ENCODE results near the gene ABHD17C.
"Not testable (repeated sequence)": the region's sequence is repeated elsewhere in the genome, so short reads cannot be mapped to it uniquely, and the experiment has no call there.

Gene ABHD17C

DNA sequence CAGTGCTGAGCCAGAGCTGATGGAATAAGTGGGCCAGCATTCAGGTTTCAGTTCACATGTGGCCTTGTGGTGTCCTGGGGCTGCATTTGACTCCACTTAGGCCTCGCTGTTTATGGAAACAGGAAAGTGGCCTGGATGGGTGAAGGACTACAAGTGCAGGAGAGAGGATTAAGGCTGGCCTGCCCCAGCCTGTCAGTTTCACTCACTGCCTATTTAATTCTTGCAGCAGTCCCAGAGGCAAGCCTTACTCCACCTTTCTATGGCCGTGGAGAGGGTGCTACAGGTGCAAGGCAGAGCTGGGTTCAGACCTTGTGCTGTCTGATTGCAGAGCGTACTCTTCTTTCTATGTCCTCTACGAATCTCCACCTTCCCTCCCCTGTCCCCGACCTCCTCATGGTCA, 37.7 kb downstream of the ABHD17C start:
- DNase-seq, result no peak

DNA sequence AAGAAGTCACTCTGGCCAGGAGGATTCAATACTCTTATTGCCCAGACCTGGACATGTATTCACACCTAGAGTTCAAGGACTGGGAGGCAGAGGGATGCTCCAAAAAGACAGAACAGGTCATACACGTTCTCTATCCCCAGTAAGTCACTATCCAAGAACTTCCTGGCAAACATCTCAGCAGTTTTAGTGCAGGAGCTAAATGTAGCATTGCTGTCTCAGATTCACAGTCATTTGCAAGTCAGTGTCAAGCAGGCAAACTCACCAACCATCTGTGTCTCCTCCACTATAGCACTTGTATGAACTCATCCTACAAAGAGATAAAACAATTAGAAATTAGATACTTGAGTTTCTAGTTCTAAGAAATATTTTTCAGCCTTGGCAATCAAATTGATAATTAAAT, 38.4 kb downstream of the ABHD17C start:
- DNase-seq, result no peak

DNA sequence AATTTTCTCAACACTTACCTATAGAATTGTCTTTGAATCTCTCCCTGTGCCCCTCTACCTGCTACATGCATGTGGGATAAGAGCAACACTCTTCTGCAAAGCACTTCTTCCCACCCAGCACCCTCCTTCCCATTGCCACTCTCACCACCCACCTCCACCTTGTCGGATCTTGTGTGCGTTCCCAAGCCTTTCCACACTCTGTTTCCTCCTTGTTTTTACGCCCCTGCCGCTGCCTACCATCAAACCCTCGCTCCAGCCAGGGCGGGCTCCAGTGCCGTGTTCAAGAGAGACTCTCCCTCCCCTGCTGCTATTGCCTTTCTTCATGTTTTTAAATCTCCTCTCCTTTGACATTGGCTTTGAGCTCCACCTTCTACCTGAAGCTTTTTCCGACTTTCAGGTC, 40.2 kb downstream of the ABHD17C start:
- DNase-seq, result no peak

DNA sequence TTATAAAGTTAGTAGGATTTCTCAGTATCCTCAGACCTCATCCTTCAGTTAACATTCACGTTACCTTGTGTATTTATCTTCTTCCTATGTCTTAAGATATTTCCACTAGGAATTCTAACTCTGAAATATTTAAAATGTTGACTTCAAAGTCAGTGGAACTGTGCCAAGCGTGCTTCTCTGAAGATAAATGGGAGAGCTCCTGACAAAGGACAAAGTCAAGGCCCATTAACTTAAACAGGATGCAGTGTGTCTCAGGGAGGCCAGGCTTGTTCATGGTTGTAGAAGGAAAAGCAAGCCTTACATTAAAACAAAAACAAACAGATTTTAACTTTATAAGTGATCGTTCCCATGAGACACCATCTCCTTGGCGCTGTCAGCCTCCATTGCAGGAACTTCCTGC, 41.5 kb downstream of the ABHD17C start:
- DNase-seq, result no peak

DNA sequence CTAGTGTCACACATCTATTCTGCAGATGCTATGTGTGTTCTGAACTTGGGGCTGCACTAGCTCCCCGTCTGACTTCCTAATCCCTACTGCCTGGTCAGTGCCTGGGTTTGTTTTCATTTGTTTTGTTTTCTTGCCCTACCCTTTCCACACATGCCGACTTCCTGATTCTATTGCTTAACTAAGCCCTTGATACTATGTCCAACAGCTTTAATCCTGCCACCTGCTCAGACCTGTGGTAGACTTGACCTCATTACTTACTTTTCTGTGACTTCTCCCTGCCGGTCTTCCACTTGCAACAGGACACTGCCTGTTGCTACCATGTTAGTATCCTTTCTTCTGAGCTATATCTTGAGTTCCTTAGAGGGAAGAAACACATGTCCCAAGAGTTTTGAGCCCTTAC, 44.8 kb downstream of the ABHD17C start:
- no peak for DNase-seq

DNA sequence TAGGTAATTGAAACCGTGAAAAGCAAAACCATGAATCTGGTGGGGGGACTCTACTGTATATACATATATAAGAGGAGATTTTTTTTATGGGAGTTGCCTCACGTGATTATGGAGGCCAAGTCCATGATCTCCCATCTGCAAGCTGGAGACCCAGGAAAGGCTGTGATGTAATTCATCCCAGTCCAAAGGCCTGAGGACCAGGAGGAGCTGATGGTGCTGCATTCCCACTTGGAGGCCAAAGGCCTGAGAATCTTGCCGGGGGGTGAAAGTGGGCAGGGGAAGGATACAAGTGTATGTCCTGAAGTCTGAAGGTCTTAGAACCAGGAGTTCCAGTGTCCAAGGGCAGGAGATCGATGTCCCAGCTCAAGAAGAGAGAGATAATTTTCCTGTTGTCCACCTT, 47.0 kb downstream of the ABHD17C start:
- no peak for DNase-seq

DNA sequence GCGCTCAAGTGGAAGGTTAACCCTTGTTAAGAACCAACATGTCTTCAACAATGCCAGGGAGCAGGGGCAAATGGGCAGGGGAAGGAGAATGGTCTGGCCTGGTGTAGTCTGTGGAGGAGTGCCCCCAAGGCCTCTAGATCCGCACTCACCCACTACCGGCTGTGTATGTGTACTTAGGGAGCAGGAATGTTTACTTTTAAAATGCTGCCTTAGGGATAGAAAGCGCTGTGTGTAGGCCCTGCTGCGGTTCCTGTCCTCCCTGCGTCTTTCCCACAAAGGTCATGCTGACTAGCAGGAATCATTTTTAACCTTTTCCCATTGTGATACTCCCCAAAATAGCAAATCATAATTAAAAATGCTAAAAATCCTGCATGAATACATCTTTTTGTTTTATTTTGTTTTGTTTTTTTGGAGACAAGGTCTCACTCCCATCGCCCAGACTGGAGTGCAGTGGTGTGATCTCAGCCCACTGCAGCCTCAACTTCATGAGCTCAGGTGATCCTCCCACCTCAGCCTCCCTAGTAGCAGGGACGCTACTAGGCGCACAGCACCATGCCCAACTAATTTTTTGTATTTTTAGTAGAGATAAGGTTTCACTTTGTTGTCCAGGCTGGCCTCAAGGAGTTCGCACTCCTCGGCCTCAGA, 48.2 kb downstream of the ABHD17C start:
- DNase-seq, result no peak

DNA sequence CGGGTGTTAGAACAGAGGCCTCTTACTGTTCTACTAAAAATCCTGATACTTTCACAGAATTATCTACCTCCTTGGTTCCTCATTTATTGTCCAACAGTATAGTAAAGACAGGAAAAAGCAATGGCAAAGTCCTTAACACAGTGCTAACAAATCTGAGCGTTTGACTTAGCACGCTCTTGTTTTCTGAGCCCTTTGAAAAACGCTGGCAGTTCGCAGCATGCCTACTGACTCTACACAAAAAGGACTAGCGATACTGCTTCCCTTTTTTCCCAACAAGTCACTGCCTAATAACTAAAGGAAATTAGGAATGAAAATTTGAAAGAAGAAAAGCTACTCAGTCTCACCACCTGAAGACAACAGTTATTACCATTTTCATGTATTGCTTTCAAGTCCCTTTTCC, 49.3 kb downstream of the ABHD17C start:
- no peak for DNase-seq

DNA sequence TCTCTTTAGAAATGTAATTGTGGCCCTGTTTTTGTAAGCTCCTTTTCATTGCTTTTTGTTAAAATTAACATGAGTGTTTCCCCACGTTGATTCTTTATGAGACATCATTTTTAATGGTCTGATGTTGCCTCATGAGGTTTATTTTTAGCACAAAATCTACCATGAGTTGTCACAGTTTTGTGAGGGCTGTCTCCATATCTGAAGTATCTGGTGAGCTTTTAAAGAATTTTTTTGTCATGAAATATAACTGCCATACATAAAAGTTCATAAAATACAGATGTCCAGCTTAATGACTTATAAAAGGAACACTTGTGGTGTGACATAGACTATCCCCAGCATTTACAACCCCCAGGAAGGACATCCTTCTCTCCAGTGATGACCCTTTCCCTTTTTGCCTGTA, 49.7 kb downstream of the ABHD17C start:
- no peak for DNase-seq

DNA sequence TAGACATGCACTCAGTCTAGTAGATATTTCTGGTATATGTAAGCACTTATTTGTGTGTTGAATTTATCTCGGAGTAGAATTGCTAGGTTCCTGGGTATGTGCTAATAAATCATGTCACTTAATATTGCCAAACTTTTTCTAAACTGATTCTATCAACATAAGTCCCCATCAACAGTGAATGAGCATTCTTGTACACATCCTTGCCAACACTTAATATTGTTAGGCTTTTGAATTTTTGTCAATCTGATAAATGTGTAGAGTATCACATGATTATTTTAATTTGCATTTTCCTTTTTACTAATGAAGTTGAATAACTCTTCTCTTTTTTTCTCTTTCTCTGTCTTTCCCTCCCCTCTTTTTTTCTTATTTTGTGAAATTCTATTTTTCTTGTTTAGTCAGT, 50.8 kb downstream of the ABHD17C start:
- DNase-seq, result no peak

DNA sequence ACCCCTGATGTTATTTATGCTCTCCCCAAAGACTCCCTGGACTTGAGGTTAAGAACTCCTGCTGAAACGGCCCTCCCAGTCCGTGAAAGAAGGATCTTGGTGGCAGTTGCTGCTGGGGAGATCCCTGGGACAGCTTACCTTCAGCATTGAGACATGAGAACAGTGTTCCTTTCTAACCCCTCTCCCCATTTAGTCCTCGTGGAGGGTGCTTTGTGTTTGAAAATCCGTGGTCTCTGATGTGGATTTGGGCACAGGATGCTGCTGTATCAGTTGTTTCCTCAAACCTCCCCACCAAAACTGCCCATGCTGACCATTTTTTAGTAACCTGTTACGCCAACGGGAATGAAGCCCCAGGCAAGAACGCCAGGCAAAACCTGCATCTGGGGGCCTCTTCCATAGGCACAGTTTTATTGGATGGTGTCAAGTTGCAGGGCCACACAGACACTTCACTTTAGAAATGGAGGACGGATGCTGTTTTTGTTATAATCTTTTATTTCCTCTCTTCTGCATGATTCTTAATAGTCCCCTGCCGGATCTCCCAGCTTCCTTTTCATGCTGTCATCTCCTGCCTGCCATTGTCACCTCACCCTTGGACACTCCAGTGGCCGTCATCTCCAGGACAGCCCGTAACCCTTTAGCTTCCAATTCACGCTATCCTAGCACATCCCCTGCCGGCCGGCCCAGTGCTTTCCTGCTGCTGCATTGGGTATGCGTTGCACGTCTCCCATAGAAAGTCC, 52.4 kb downstream of the ABHD17C start:
- no peak for DNase-seq

DNA sequence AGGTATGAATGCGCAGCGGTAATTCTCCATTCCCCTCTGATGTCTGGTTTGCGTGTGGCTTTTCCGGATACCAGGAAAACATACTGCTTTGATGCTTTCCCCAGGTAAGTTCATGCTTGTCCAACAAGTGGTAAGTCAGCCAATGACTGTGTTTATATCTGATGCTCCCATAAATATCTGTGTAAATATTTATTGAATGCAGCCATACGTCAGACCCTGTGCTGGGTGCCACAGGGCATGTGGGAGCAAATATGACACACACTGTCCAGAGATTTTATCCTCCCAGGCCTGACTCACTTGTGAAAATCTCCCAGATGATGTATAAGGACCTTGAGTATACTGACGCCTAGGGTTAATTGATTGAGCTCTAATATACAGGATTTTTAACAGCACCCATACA, 54.5 kb downstream of the ABHD17C start:
- DNase-seq, result no peak

DNA sequence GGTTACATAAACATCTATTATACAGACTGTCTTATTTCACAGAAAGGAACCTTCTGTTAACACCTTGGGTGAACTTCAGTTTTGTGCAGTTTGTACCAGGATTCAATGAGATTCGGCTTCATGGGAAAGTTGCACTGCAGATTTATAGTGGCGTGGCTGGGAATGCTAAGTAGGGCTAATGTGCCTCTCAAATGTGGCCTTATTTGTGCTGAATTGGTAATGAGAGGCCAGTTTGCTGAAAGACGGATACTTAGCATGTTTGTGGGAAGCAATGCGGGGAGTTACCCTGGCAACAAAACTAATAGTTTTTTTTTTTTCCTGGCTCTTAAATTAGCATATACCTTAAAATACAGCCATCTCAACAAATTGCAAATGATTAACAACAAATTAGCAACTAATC, 55.5 kb downstream of the ABHD17C start:
- DNase-seq, result no peak

DNA sequence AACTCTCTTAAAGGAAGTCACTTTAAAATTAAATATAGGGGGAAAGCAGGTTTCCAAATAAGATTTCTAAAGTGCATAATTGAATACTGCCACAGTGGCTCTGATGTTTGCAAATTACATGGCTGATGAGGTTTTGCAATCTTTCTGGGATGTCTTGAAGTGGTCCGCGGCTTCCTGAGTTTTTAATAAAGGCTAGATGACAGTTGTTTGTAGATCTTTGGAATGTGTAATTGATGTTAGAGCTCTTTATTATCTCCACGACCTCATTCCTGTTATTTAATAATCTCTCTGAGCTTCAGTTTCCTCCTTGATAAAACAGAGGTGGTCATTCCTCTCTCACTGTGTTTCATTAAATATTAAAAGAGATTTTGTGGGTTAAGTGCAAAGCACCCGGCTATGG, 57.1 kb downstream of the ABHD17C start:
- DNase-seq, result no peak

DNA sequence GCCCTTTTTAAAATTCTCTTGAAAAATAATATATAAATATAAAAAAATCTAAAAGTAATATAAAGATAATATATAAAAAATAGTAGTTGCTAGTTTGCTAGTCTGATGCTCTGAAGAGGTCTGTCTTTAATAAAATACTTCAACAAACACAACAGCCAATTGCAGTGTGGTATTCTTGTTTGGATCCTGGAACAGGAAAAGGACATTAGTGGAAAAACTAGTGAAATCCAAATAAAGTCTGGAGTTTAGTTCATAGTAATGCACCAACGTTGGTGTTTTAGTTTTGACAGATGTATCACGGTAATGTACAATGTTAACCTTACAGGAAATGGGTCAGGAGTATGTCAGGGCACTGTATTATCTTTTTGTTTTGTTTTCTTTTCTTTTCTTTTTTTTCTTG, 58.1 kb downstream of the ABHD17C start:
- DNase-seq, result no peak

DNA sequence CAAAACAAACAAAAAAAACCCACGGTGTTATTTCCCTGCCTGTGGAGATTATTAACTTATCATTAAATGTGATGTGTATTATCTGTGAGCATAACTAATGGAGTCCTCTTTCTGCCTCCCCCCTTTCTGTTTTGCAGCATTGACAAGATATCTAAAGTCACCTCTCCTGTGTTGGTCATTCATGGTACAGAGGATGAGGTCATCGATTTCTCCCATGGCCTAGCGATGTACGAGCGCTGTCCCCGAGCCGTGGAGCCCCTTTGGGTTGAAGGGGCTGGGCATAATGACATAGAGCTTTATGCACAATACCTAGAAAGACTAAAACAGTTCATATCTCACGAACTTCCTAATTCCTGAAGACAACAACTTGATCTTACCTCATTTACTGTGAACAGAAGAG, 58.9 kb downstream of the ABHD17C start:
- DNase-seq, result no peak

DNA sequence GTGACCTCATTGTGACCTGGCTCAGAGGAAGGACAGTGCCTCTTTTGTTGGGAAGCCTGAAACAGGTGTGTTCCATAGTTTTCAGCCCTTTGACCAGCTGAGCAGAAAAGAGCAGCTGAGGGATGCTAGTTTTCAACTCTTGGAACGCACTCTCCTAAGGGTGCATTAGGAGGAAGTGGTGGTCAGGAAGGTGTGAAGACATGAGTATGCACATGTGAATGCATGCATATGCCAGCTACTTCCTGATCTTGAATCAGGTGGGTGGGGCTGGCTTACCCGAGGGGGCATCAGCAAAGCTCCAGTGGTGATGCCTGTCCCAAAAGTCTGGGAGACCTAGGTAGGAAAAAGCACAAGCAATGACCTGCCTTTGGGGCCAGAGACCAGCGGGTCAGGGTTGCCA, 60.8 kb downstream of the ABHD17C start:
- DNase-seq, result no peak

DNA sequence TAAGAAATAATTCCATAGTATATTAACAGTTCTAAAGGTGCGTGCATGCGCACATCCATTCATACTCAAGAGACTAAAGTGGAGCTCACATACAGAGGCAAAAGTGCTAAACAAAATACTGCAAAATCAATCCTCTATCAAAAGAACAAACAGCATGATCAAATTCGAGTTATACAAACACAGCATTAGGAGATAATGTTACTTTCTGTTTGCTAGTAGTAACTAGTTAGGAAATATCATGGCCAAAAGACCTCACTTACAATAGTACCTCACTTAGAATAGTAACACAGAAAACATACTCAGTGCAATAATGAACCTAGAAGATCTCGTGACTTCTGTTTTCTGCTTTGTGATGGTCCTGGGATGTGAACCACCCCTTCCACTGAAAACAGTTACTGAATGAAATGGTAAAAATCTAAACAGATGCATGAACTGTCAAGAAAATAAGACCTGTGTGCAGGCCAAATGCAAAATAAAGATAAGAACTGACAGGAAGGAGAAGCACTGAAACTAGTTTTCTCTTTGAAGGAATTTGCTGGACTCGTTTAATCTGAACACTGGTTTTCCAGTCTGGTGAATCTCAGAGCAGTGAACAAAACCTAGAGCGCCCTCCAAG, 63.1 kb downstream of the ABHD17C start:
- DNase-seq, result no peak

DNA sequence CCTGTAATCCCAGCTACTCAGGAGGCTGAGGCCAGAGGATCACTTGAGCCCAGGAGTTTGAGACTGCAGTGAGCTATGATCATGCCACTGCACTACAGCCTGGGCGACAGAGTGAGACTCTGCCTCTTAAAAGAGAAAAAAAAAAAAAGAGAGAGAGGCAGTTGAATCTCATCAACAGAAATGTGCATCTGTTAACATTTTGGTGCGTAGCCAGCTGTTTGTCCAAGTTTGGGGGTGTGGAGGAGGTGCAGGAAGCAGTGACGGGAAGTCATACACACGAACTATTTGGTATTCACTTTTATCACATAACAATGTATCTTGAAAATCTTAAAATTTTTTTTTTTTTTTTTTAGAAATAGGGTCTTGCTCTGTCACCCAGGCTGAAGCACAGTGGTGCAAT, 65.8 kb downstream of the ABHD17C start:
- no peak for DNase-seq

DNA sequence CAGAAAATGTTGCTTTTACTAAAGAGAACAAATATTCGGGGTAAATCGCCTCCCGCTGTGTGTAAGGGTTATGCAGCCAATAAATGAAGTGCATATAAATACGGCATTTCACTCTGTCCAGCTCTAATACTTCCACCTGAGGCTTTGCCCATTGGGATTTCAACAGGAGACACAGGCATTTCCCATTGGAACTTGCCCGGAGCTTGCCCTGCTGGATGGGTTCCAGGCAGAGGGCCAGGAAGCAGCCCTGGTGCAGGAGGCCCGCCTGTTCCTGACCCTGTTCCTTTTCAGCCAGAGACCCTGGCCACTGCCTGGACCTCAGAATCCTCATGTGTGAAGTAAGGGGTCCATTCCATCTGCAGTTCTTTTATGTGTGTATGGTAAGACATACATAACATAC, 66.6 kb downstream of the ABHD17C start:
- no peak for DNase-seq

DNA sequence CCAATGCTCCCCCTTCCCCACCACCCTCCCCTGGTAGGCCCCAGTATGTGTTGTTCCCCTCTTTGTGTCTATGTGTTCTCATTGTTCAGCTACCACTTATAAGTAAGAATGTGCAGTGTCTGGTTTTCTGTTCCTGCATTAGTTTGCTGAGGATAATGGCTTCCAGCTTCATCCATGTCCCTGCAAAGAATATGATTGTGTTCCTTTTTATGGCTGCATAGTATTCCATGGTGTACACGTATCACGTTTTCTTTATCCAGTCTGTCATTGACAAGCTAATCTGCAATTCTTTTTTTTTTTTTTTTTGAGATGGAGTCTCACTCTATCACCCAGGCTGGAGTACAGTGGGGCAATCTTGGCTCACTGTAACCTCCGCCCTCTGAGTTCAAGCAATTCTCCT, 68.1 kb downstream of the ABHD17C start:
- DNase-seq, result not testable (repeated sequence)

DNA sequence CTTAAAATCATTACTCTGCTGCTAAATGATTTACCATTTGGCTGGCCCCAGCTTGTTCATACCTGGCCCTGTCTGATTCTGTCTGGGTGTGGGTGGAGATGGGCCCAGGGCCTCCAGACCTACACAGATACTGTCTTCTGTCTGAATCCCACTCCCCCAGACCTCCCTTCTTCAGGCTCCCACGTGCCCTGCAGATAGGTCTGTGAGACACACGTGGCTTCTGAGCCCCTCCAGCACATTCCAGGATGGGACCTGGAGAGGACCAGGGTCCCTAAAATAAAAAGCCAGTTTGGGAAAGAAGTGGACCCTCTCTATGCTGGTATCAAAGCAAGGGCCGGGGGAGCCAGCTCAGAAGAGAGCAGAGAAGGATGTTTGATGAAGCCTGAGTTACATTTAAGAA, 69.4 kb downstream of the ABHD17C start:
- DNase-seq, result no peak

DNA sequence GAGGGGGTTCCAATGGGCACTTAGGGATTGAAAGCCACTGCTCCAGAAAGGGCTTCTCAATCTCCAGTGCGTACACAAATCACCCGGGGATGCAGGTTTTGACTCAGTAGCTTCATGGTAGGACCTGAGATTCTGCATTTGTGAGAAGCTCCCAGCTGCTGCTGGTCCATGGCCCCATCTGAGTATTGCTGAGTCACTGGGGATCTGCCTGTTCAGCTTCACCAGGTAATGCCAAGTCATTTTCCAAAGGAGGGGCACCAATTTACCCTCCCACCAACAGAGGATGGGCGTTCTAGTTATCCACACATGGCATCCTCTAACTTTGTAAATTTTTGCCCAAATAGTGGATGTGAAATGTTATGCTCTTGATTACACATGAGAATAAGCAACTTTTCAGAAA, 71.2 kb downstream of the ABHD17C start:
- no peak for DNase-seq

DNA sequence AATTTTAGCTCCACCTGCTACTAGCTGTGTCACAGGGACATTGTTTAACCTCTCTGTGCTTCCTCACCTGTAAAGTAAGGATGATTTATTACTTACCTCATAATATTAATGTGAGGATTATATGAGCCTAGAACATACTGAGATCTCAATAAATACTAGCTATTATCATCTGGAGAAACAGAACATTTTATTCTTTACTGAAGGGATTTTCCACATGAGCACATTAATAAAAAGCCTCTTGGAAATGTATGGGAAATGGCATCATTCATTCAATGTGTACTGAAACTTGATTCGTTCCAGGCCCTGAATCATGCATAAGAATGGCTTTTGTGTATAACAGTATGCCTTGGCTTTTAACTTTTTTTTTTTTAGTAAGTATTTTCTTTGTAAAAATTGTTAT, 73.0 kb downstream of the ABHD17C start:
- DNase-seq, result no peak

All from AML-193 (cell line).